HCT116 (cell line): ENCODE results near the gene UBE3C. TPM values are rescaled to one million over a fixed set of nuclear protein-coding genes. Genes with fewer than 3 reads are reported as not detected.

Experiments
- ATAC-seq: fragments of 200-7000 bp; cut with Tn5 transposase; 2 replicates; pipeline ENCODE4 v1.9.1; 2020; ENCODE audit warnings: mild to moderate bottlenecking, moderate library complexity
- BruUV-seq: library from RNA; stranded (reverse); fragments of 400-500 nt; replicated peaks from 2 replicates; lab custom pipeline; 2021; lab: Mats Ljungman, UMichigan
- CTCF ChIA-PET: fragments of 300-600 bp; sonication (Branson Sonifier 250); formaldehyde crosslinking; loops from one replicate; lab custom pipeline; 2021; ENCODE audit warnings: antibody characterized with exemption; lab: Charles Lee
- POLR2A ChIA-PET: fragments of 300-600, 350-600 bp; sonication (Branson Sonifier 250); formaldehyde crosslinking; loops from one replicate; lab custom pipeline; 2021; ENCODE audit warnings: antibody characterized with exemption; lab: Charles Lee
- RAD21 ChIA-PET, 2 experiments: fragments of 300-600 bp; sonication (Branson Sonifier 250); formaldehyde crosslinking; loops; one replicate each; lab custom pipeline; 2023; ENCODE audit warnings: low total read pairs in 2 of 2; ENCODE audit not compliant: uncharacterized antibody in 2 of 2, unreplicated experiment in 2 of 2, low non-redundant PET in 1 of 2; lab: Charles Lee
- DNase-seq: peaks from one replicate; pipeline ENCODE4 v3.0.0-alpha.2; 2010; ENCODE audit warnings: low read depth, low spot score
- H2AFZ ChIP-seq: fragments of 200-600 bp; shearing (Covaris generic), sonication (generic); 2 replicates; pipeline ENCODE4 v1.6.1; 2017; ENCODE audit warnings: low read depth, mixed run types, mixed read lengths, antibody characterized with exemption, low read length; ENCODE audit not compliant: poor library complexity, severe bottlenecking
- H3K27ac ChIP-seq: 2 replicates; pipeline ENCODE4 v1.5.1; 2012; ENCODE audit warnings: low read depth, low read length
- H3K27me3 ChIP-seq: fragments of 200-600 bp; sonication (generic); 2 replicates; pipeline ENCODE4 v1.6.1; 2016; ENCODE audit warnings: mixed run types, low read length, mixed read lengths; ENCODE audit not compliant: insufficient read depth
- H3K36me3 ChIP-seq, 2 experiments: fragments of 200-500 bp in 1 of 2; fragments of 200-600 bp in 1 of 2; sonication (Bioruptor generic) in 1 of 2; sonication (generic) in 1 of 2; 2 replicates each; pipeline versions ENCODE4 v1.5.1 to v1.6.1; 2014 to 2016; ENCODE audit warnings: low read length in 2 of 2, inconsistent platforms in 1 of 2, mixed read lengths in 1 of 2, mixed run types in 1 of 2; ENCODE audit not compliant: insufficient read depth in 2 of 2, control insufficient read depth in 1 of 2
- H3K4me1 ChIP-seq, 2 experiments: fragments of 200-600 bp in 1 of 2; sonication (generic) in 1 of 2; 2 replicates each; pipeline versions ENCODE4 v1.5.1 to v1.6.1; 2012 to 2017; ENCODE audit warnings: low read length in 2 of 2, inconsistent platforms in 1 of 2, mild to moderate bottlenecking in 1 of 2, mixed read lengths in 1 of 2, mixed run types in 1 of 2, moderate library complexity in 1 of 2; ENCODE audit not compliant: insufficient read depth in 2 of 2, control insufficient read depth in 1 of 2
- H3K4me2 ChIP-seq: fragments of 200-600 bp; sonication (generic); 2 replicates; pipeline ENCODE4 v1.6.1; 2017; ENCODE audit warnings: mixed run types, low read length, mixed read lengths
- H3K4me3 ChIP-seq, 2 experiments: fragments of 200-600 bp in 1 of 2; sonication (generic) in 1 of 2; replicated peaks in 1 of 2; 2 replicates each; pipeline ENCODE4 v1.5.1; 2011 to 2016; ENCODE audit warnings: low read length in 2 of 2, control low read depth in 1 of 2, low read depth in 1 of 2, mild to moderate bottlenecking in 1 of 2, mixed read lengths in 1 of 2, mixed run types in 1 of 2
- H3K79me2 ChIP-seq: fragments of 200-600 bp; sonication (generic); 2 replicates; pipeline ENCODE4 v1.6.1; 2017; ENCODE audit warnings: mild to moderate bottlenecking, mixed run types, low read length, moderate library complexity, mixed read lengths; ENCODE audit not compliant: insufficient read depth
- H3K9ac ChIP-seq: fragments of 200-600 bp; sonication (generic); 2 replicates; pipeline ENCODE4 v1.6.1; 2016; ENCODE audit warnings: low read length, mixed read lengths
- H3K9me2 ChIP-seq: fragments of 200-600 bp; sonication (generic), shearing (Covaris generic); 2 replicates; pipeline ENCODE4 v1.6.1; 2017; ENCODE audit warnings: mixed run types, mild to moderate bottlenecking, moderate library complexity; ENCODE audit not compliant: insufficient read depth
- H3K9me3 ChIP-seq, 2 experiments: fragments of 200-500 bp in 1 of 2; fragments of 200-600 bp in 1 of 2; sonication (Bioruptor generic) in 1 of 2; sonication (generic) in 1 of 2; 2 replicates each; pipeline ENCODE4 v1.6.1; 2014 to 2017; ENCODE audit warnings: low read length in 2 of 2, mixed read lengths in 2 of 2, inconsistent platforms in 1 of 2, low read depth in 1 of 2, mild to moderate bottlenecking in 1 of 2, mixed run types in 1 of 2, moderate library complexity in 1 of 2; ENCODE audit not compliant: control insufficient read depth in 1 of 2, insufficient read depth in 1 of 2
- H4K20me1 ChIP-seq: fragments of 200-600 bp; sonication (generic), shearing (Covaris generic); 2 replicates; pipeline ENCODE4 v1.6.1; 2017; ENCODE audit warnings: mixed run types, mild to moderate bottlenecking, moderate library complexity; ENCODE audit not compliant: insufficient read depth
- ATF3 ChIP-seq: IDR thresholded peaks from 2 replicates; pipeline ENCODE4 v1.6.1; 2012
- CBX3 ChIP-seq: IDR thresholded peaks from 2 replicates; pipeline ENCODE4 v1.6.1; 2012; ENCODE audit warnings: low read depth
- CEBPB ChIP-seq: IDR thresholded peaks from 2 replicates; pipeline ENCODE4 v1.6.1; 2012; ENCODE audit warnings: low read depth
- CTCF ChIP-seq, 3 experiments: fragments of 200-600 bp in 1 of 3; sonication (generic) in 1 of 3; IDR thresholded peaks in 2 of 3; conservative IDR thresholded peaks in 1 of 3; 2 replicates each; pipeline ENCODE4 v1.5.1; 2012 to 2017; ENCODE audit warnings: low read depth in 2 of 3, low read length in 2 of 3, antibody characterized with exemption in 1 of 3, borderline replicate concordance in 1 of 3, control low read depth in 1 of 3, mild to moderate bottlenecking in 1 of 3, mixed read lengths in 1 of 3, mixed run types in 1 of 3, moderate library complexity in 1 of 3; ENCODE audit not compliant: insufficient read depth in 1 of 3
- EGR1 ChIP-seq: IDR thresholded peaks from 2 replicates; pipeline ENCODE4 v1.6.1; 2012; ENCODE audit warnings: low read depth
- ELF1 ChIP-seq: IDR thresholded peaks from 2 replicates; pipeline ENCODE4 v1.6.1; 2012; ENCODE audit warnings: low read depth, borderline replicate concordance
- FOSL1 ChIP-seq: IDR thresholded peaks from 2 replicates; pipeline ENCODE4 v1.6.1; 2012; ENCODE audit warnings: low read depth
- MAX ChIP-seq: IDR thresholded peaks from 2 replicates; pipeline ENCODE4 v1.6.1; 2012
- POLR2A ChIP-seq: IDR thresholded peaks from 2 replicates; pipeline ENCODE4 v1.7.0; 2011; ENCODE audit warnings: borderline replicate concordance; ENCODE audit not compliant: insufficient read depth, insufficient read length; ENCODE audit errors: extremely low read depth
- POLR2AphosphoS5 ChIP-seq: IDR thresholded peaks from 2 replicates; pipeline ENCODE4 v1.6.1; 2011; ENCODE audit warnings: mild to moderate bottlenecking, low read depth, low read length, moderate library complexity
- RAD21 ChIP-seq: IDR thresholded peaks from 2 replicates; pipeline ENCODE4 v1.6.1; 2012; ENCODE audit warnings: low read depth, mild to moderate bottlenecking
- SIN3A ChIP-seq: IDR thresholded peaks from 2 replicates; pipeline ENCODE4 v1.6.1; 2012; ENCODE audit warnings: low read depth
- SP1 ChIP-seq: IDR thresholded peaks from 2 replicates; pipeline ENCODE4 v1.6.1; 2012; ENCODE audit warnings: low read depth
- TCF7L2 ChIP-seq: IDR thresholded peaks from 2 replicates; pipeline ENCODE4 v1.7.0; 2011; ENCODE audit warnings: borderline replicate concordance, inconsistent platforms; ENCODE audit not compliant: insufficient read depth, insufficient read length; ENCODE audit errors: extremely low read depth
- YY1 ChIP-seq: IDR thresholded peaks from 2 replicates; pipeline ENCODE4 v1.6.1; 2011; ENCODE audit warnings: low read length, low read depth, moderate library complexity, mild to moderate bottlenecking; ENCODE audit not compliant: insufficient replicate concordance; ENCODE audit errors: extremely low read depth
- ZBTB33 ChIP-seq: IDR thresholded peaks from 2 replicates; pipeline ENCODE4 v1.6.1; 2011; ENCODE audit warnings: mild to moderate bottlenecking, low read length, moderate library complexity; ENCODE audit not compliant: insufficient replicate concordance; ENCODE audit errors: extremely low read depth
- ZFX ChIP-seq: fragments of 450-650 bp; IDR thresholded peaks from 2 replicates; pipeline ENCODE4 v1.6.1; 2017
- ZNF274 ChIP-seq: fragments of 200-500 bp; sonication (Bioruptor generic); IDR thresholded peaks from 2 replicates; pipeline ENCODE4 v1.6.1; 2014; ENCODE audit warnings: mild to moderate bottlenecking, low read depth, low read length, inconsistent platforms
- intact Hi-C: fragments of 100-400 bp; cut with micrococcal nuclease; formaldehyde crosslinking; loops from 2 replicates; pipeline ENCODE4 v1.10.0; 2022
- total RNA-seq: library from RNA; stranded (reverse); gene quantifications from one replicate; pipeline ENCODE4 v1.2.1, GENCODE V29; 2021; ENCODE audit not compliant: unreplicated experiment

Gene UBE3C
- total RNA-seq, 1 experiment from 2014 or later: 68.3 TPM

- BruUV-seq: no TSS peak
- Histone ChIP-seq H3K9me2 (no peaks in the 10 kb centered on the region), H3K79me2 (no peaks in the 10 kb centered on the region), H4K20me1 (no peaks in the 10 kb centered on the region), H3K9ac (no peak overlapping the region), H2AFZ (no peak overlapping the region), H3K4me2 (no peak overlapping the region), H3K4me1 (no peaks in the 10 kb centered on the region), H3K27me3 (no peaks in the 10 kb centered on the region; the same call in 1 of the 2 replicates), H3K9me3 (no peaks in the 10 kb centered on the region), H3K36me3 (no peaks in the 10 kb centered on the region), H3K4me3 (no peak overlapping the region), H3K27ac (no peak overlapping the region)
- RAD21 ChIA-PET: no interaction called here
- ATAC-seq (no peak), DNase-seq (no peak)
- TF ChIP-seq CEBPB (no peak), SIN3A (no peak), TCF7L2 (no peak), ZFX (no peak)
- intact Hi-C loops: no loop called here
- POLR2A ChIA-PET: no interaction called here
- CTCF ChIA-PET: no interaction called here
Observed at GRCh38 chr7:157113607-157114006, 25.1 kb upstream of the UBE3C start.

GRCh38 chr7:157116762-157117161 is 22.0 kb upstream of the UBE3C start:
- Histone ChIP-seq H3K4me2 (no peak overlapping the region), H3K9ac (no peak overlapping the region), H2AFZ (no peak overlapping the region), H3K4me1 (no peaks in the 10 kb centered on the region), H3K79me2 (no peaks in the 10 kb centered on the region), H3K9me2 (no peaks in the 10 kb centered on the region), H3K4me3 (no peak overlapping the region), H4K20me1 (no peaks in the 10 kb centered on the region), H3K9me3 (no peaks in the 10 kb centered on the region), H3K27me3 (no peaks in the 10 kb centered on the region; the same call in 1 of the 2 replicates), H3K27ac (no peak overlapping the region), H3K36me3 (no peaks in the 10 kb centered on the region)
- intact Hi-C loops: no loop called here
- ChIA-PET CTCF (no interaction called here), RAD21 (no interaction called here), POLR2A (no interaction called here)
- ATAC-seq (no peak), DNase-seq (no peak)
- BruUV-seq: no TSS peak
- TF ChIP-seq MAX: no peak
- TF ChIP-seq POLR2AphosphoS5: no peak
- no peak for TF ChIP-seq EGR1
- no peak for TF ChIP-seq CBX3
- TF ChIP-seq YY1: no peak
- TF ChIP-seq ELF1: no peak
- TF ChIP-seq POLR2A: no peak
- no peak for TF ChIP-seq SP1
- no peak for TF ChIP-seq CTCF (IDR thresholded peaks at IDR 0.05 in 2 of 3, conservative IDR thresholded peaks at IDR 0.05 in 1 of 3; ENCODE audit: borderline replicate concordance in 1 of 3, insufficient read depth in 1 of 3, low read depth in 2 of 3, low read length in 2 of 3)
- no peak for TF ChIP-seq ZNF274
- TF ChIP-seq FOSL1: no peak
- TF ChIP-seq ATF3: no peak
- TF ChIP-seq RAD21: no peak
- TF ChIP-seq TCF7L2: no peak
- no peak for TF ChIP-seq ZBTB33
